Muscle layer of duodenum (tissue), 2 donors: ENCODE results near the gene PARD6G.

Experiments used
- H3K27ac ChIP-seq: one replicate; pipeline ENCODE4 v1.7.0; 2013; ENCODE audit warnings: mild to moderate bottlenecking, low read length
- H3K27me3 ChIP-seq: one replicate; pipeline ENCODE4 v1.7.0; 2013; ENCODE audit warnings: low read depth, mild to moderate bottlenecking, control low read depth, low read length
- H3K36me3 ChIP-seq, 2 donors: one replicate each; pipeline ENCODE4 v1.7.0; 2013; ENCODE audit warnings: low read length in 2 of 2, control low read depth in 1 of 2, mild to moderate bottlenecking in 1 of 2; ENCODE audit not compliant: insufficient read depth in 2 of 2, control insufficient read depth in 1 of 2
- H3K4me1 ChIP-seq, 2 donors: one replicate each; pipeline ENCODE4 v1.7.0; 2013; ENCODE audit warnings: low read length in 2 of 2, mild to moderate bottlenecking in 2 of 2, control low read depth in 1 of 2, moderate library complexity in 1 of 2; ENCODE audit not compliant: insufficient read depth in 2 of 2, control insufficient read depth in 1 of 2
- H3K4me3 ChIP-seq, 2 donors: one replicate each; pipeline ENCODE4 v1.7.0; 2013; ENCODE audit warnings: low read length in 2 of 2, low read depth in 1 of 2, mild to moderate bottlenecking in 1 of 2
- H3K9me3 ChIP-seq, 2 donors: one replicate each; pipeline ENCODE4 v1.7.0; 2013; ENCODE audit warnings: low read length in 2 of 2, control low read depth in 1 of 2, mild to moderate bottlenecking in 1 of 2; ENCODE audit not compliant: control insufficient read depth in 1 of 2
- donor health status: healthy.

PARD6G gene

GRCh38 chr18:80173060-80173459 is 74.3 kb downstream of the PARD6G start:
- Histone ChIP-seq H3K36me3 (no peaks in the 10 kb centered on the region), H3K4me3 (no peak overlapping the region), H3K4me1 (peaks cover 0 to 13% of the 10 kb centered on the region in 2 donors), H3K27me3 (no peaks in the 10 kb centered on the region), H3K27ac (no peak overlapping the region), H3K9me3 (no peaks in the 10 kb centered on the region)

GRCh38 chr18:80172056-80172455 is 75.3 kb downstream of the PARD6G start:
- Histone ChIP-seq H3K27me3 (no peaks in the 10 kb centered on the region), H3K9me3 (no peaks in the 10 kb centered on the region), H3K27ac (peak overlapping the region; percentile 14), H3K4me1 (peaks cover 0 to 13% of the 10 kb centered on the region in 2 donors), H3K4me3 (no peak overlapping the region), H3K36me3 (no peaks in the 10 kb centered on the region)

DNA sequence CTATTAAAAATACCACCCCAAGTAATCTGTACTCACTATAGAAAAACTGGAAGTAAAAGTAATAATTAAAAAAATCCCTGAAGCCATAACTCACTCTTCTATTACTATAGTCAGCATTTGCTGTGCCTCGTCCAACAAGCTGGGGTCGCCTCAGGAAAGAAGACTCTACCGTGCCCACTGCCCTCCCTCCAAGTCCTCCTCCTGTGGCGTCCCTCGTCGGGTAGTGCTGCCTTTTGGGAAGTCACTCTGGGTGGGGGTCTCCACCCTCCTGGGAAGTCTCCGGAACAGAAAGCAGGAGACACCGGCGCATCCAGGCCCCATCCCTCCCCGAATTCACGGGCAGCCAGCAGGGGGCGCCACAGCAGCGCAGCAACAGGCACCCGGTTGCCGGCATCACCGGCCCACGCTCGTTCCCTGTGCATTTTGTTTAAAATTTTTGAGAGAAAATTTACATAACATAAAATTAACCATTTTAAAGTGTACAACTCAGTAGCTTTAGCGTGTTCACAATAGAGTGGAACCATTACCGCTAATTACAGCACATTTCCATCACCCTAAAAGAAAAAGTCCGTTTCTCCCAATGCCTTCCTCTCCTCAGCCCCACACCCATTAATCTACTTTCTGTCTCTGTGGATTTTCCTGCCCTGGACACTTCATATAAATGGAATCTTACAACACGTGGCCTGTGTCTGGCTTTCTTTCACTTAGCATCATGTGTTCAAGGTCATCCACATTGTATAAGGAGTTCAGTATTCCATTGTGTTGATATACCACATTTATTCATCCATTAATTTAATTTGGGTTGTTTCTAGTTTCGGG is 76.1 kb downstream of the PARD6G start:
- no peaks in the 10 kb centered on the region for H3K36me3 ChIP-seq
- H3K4me3 ChIP-seq, result peak overlapping the region; percentile 35 to 44
- H3K27me3 ChIP-seq, result no peaks in the 10 kb centered on the region
- H3K27ac ChIP-seq, result peak overlapping the region; percentile 14
- peaks cover 0 to 13% of the 10 kb centered on the region in 2 donors for H3K4me1 ChIP-seq
- no peaks in the 10 kb centered on the region for H3K9me3 ChIP-seq

- Histone ChIP-seq H3K27me3 (no peaks in the 10 kb centered on the region), H3K4me1 (peaks cover 0 to 13% of the 10 kb centered on the region in 2 donors), H3K9me3 (no peaks in the 10 kb centered on the region), H3K4me3 (peak overlapping the region in 1 of 2 donors; percentile 44), H3K36me3 (no peaks in the 10 kb centered on the region), H3K27ac (no peak overlapping the region)
Measured at GRCh38 chr18:80170395-80171053, 76.8 kb downstream of the PARD6G start.

- Histone ChIP-seq H3K4me1 (peaks cover 0 to 13% of the 10 kb centered on the region in 2 donors), H3K27ac (no peak overlapping the region), H3K27me3 (no peaks in the 10 kb centered on the region), H3K36me3 (no peaks in the 10 kb centered on the region), H3K9me3 (peaks cover 0 to 6% of the 10 kb centered on the region in 2 donors), H3K4me3 (no peak overlapping the region)
Measured at GRCh38 chr18:80169607-80170006, 77.7 kb downstream of the PARD6G start.

DNA sequence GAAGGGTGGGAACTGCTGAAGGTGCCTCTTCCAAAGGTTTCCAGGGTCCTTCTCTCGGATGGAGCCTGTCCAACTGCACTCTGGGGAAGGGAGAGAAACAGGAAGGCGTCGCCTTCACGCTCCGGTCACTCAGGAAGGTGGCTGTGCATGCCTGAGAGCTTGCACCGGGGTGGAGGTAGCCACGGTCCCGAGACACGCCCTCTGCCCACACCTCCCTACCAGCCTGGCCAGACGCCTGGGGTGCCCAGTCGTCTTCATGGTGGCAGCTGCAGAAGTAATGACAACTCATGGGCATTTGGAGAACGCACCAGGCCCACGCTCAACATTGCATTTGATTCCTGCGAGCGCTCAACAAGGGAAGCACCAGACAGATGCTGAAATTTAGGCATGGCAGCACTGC is 78.3 kb downstream of the PARD6G start:
- Histone ChIP-seq H3K9me3 (peaks cover 0 to 8% of the 10 kb centered on the region in 2 donors), H3K4me3 (no peak overlapping the region), H3K4me1 (peaks cover 0 to 13% of the 10 kb centered on the region in 2 donors), H3K27me3 (no peaks in the 10 kb centered on the region), H3K27ac (no peak overlapping the region), H3K36me3 (no peaks in the 10 kb centered on the region)

DNA sequence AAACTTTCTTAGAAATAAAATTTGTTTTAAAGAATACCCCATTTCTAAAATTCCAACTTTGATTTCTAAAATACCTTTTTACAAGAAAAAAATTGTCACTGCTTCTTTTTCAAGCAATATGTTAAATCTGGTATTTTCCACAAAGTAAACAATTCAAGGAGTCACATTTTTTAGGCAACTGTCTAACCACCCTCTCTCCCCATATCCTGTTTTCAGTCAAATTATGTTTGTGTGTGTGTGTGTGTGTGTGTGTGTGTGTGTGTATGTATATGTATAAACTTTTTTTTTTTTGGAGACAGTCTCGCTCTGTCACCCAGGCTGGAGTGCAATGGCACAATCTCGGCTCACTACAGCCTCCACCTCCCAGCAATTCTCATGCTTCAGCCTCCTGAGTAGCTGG is 79.0 kb downstream of the PARD6G start:
- H3K27me3 ChIP-seq, result no peaks in the 10 kb centered on the region
- H3K27ac ChIP-seq, result no peak overlapping the region
- peaks cover 0 to 13% of the 10 kb centered on the region in 2 donors for H3K4me1 ChIP-seq
- no peaks in the 10 kb centered on the region for H3K36me3 ChIP-seq
- no peak overlapping the region for H3K4me3 ChIP-seq
- H3K9me3 ChIP-seq, result peaks cover 0 to 8% of the 10 kb centered on the region in 2 donors

DNA sequence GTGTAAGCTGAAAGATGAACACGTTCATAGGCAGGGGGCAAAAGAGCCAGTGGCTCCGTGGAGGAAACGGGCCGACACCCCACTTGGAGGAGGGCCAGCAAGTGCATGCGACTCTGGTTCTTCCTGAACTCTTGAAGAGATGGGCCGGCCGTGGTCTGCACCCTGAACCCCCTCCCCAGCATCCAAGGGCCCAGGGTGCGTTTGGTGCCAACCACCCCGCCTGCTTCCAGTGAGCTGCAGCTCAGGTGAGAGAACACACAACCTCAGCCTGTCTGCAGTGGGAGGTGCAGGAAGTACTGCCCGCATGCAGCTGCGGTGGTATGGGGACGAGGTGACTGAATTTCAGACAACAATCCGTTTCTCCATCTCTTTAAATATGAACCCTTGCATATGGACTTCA is 79.4 kb downstream of the PARD6G start:
- Histone ChIP-seq H3K9me3 (peaks cover 0 to 8% of the 10 kb centered on the region in 2 donors), H3K36me3 (no peaks in the 10 kb centered on the region), H3K27me3 (no peaks in the 10 kb centered on the region), H3K4me1 (peaks cover 0 to 13% of the 10 kb centered on the region in 2 donors), H3K4me3 (no peak overlapping the region), H3K27ac (no peak overlapping the region)

- no peaks in the 10 kb centered on the region for H3K36me3 ChIP-seq
- H3K4me1 ChIP-seq, result peaks cover 0 to 13% of the 10 kb centered on the region in 2 donors
- H3K27ac ChIP-seq, result no peak overlapping the region
- H3K9me3 ChIP-seq, result peaks cover 0 to 8% of the 10 kb centered on the region in 2 donors
- H3K4me3 ChIP-seq, result no peak overlapping the region
- H3K27me3 ChIP-seq, result no peaks in the 10 kb centered on the region
Measured at GRCh38 chr18:80167331-80167730, 80.0 kb downstream of the PARD6G start.

GRCh38 chr18:80166725-80167124 is 80.6 kb downstream of the PARD6G start:
- Histone ChIP-seq H3K9me3 (peaks cover 0 to 8% of the 10 kb centered on the region in 2 donors), H3K36me3 (no peaks in the 10 kb centered on the region), H3K27me3 (no peaks in the 10 kb centered on the region), H3K4me3 (no peak overlapping the region), H3K4me1 (peaks cover 0 to 12% of the 10 kb centered on the region in 2 donors), H3K27ac (no peak overlapping the region)

GRCh38 chr18:80166240-80166639 is 81.1 kb downstream of the PARD6G start:
- Histone ChIP-seq H3K27ac (no peak overlapping the region), H3K27me3 (no peaks in the 10 kb centered on the region), H3K9me3 (peaks cover 0 to 8% of the 10 kb centered on the region in 2 donors), H3K36me3 (no peaks in the 10 kb centered on the region), H3K4me3 (no peak overlapping the region), H3K4me1 (peaks cover 0 to 9% of the 10 kb centered on the region in 2 donors)
